GM23248 (cell line): ENCODE data around the gene ANP32B.

ENCODE experiments used
- EZH2 ChIP-seq: fragments of 200-600 bp; sonication (generic); IDR thresholded peaks from 2 replicates; pipeline ENCODE4 v1.6.1; 2018; ENCODE audit warnings: antibody characterized with exemption, mild to moderate bottlenecking; ENCODE audit not compliant: insufficient read depth, poor library complexity, severe bottlenecking
- EZH2phosphoT487 ChIP-seq: fragments of 200-600 bp; sonication (generic); IDR thresholded peaks from 2 replicates; pipeline ENCODE4 v1.6.1; 2018; ENCODE audit warnings: antibody characterized with exemption, moderate library complexity, mild to moderate bottlenecking, low read depth; ENCODE audit not compliant: insufficient read depth

DNA sequence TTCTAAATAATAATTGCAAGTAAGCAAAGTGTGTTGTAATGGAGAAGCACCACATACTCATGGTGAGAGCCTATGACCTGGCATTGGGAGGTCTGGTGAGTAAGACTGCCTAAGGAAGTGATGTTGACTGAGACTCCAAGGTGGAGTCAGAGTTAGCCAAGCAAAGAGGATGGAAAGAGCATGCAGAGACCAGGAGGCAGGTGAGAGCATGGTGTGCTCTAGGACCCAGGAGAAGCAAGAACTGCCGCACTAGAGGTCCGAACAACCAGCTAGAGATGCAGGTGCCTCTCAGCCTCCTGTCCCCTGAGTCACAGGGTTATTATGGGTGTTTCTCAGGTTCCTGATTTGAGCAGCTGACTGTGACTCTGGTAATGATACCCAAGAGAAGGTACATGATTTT lies 27.3 kb downstream of the ANP32B start:
- TF ChIP-seq EZH2 (no peak), EZH2phosphoT487 (no peak)
